Karpas-422 (cell line): Measurements from ENCODE around the gene PHRF1. TPM values are rescaled to one million over a fixed set of nuclear protein-coding genes. Genes with fewer than 3 reads are reported as not detected.

ENCODE experiments used
- DNase-seq: peaks from one replicate; pipeline ENCODE4 v3.0.0-alpha.2; 2015
- H2AFZ ChIP-seq: fragments of 200-600 bp; sonication (generic); 2 replicates; pipeline ENCODE4 v1.6.1; 2014; ENCODE audit warnings: antibody characterized with exemption, low read length, mixed read lengths
- H3K27ac ChIP-seq: fragments of 200-600 bp; sonication (generic); 2 replicates; pipeline ENCODE4 v1.5.1; 2014; ENCODE audit warnings: mild to moderate bottlenecking, low read length, moderate library complexity
- H3K27me3 ChIP-seq: fragments of 200-600 bp; sonication (generic); 2 replicates; pipeline ENCODE4 v1.6.1; 2014; ENCODE audit warnings: low read length, mixed read lengths
- H3K36me3 ChIP-seq: fragments of 200-600 bp; sonication (generic); 2 replicates; pipeline ENCODE4 v1.6.1; 2014; ENCODE audit warnings: low read length, mixed read lengths; ENCODE audit not compliant: insufficient read depth
- H3K4me1 ChIP-seq: fragments of 200-600 bp; sonication (generic); 2 replicates; pipeline ENCODE4 v1.6.1; 2014; ENCODE audit warnings: mild to moderate bottlenecking, low read length, mixed read lengths
- H3K4me2 ChIP-seq: fragments of 200-600 bp; sonication (generic); 2 replicates; pipeline ENCODE4 v1.6.1; 2014; ENCODE audit warnings: low read length, low read depth, mild to moderate bottlenecking; ENCODE audit not compliant: poor library complexity, severe bottlenecking
- H3K4me3 ChIP-seq: fragments of 200-600 bp; sonication (generic); 2 replicates; pipeline ENCODE4 v1.5.1; 2014; ENCODE audit warnings: mild to moderate bottlenecking, antibody characterized with exemption, low read length, mixed read lengths
- H3K79me2 ChIP-seq: fragments of 200-600 bp; sonication (generic); 2 replicates; pipeline ENCODE4 v1.6.1; 2014; ENCODE audit warnings: mild to moderate bottlenecking, low read length, mixed read lengths
- H3K9ac ChIP-seq: fragments of 200-600 bp; sonication (generic); 2 replicates; pipeline ENCODE4 v1.6.0; 2014; ENCODE audit warnings: low read length
- H3K9me2 ChIP-seq: fragments of 200-600 bp; sonication (generic), shearing (Covaris generic); replicated peaks from 2 replicates; pipeline ENCODE4 v1.6.0; 2014; ENCODE audit warnings: mild to moderate bottlenecking, low read length, moderate library complexity; ENCODE audit not compliant: insufficient read depth
- H3K9me3 ChIP-seq: fragments of 300-700, 200-600 bp; sonication (generic); 2 replicates; pipeline ENCODE4 v1.6.1; 2014; ENCODE audit warnings: low read length, mixed read lengths
- H4K20me1 ChIP-seq: fragments of 200-600 bp; sonication (generic); 2 replicates; pipeline ENCODE4 v1.6.1; 2014; ENCODE audit warnings: mild to moderate bottlenecking, antibody characterized with exemption, low read length, low read depth; ENCODE audit not compliant: insufficient read depth
- total RNA-seq: library from RNA; depleted of rRNA; stranded (reverse); fragments of >200 nt; shearing (Covaris generic); gene quantifications from 2 replicates; pipeline ENCODE4 v1.2.3, GENCODE V29; 2014; ENCODE audit warnings: low replicate concordance

Gene PHRF1
- total RNA-seq, 1 experiment from 2014 or later, result 8.7 TPM

DNA sequence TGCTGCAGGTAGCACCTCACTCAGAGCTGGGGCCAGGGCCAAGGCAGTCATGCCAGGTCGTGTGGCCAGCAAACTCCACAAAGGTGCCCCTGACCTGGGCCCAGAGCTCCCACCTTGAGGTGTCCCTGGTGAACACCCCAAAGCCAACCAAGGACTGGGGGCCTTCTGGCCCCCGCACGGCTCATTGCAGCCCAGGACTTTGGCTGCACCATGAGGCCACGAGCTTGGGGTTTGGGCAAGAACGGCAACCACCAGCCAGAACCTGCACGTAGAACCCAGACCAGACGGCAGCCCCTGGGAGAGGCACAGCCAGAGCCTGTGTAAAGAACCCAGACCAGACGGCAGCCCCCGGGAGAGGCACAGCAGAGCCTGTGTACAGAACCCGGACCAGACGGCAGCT is 31.1 kb upstream of the PHRF1 start:
- DNase-seq, result no peak
- no peaks in the 10 kb centered on the region for H3K9me2 ChIP-seq
- H3K4me1 ChIP-seq, result peaks cover 8% of the 10 kb centered on the region
- H3K27ac ChIP-seq, result no peak overlapping the region
- H3K4me3 ChIP-seq, result no peak overlapping the region
- no peaks in the 10 kb centered on the region for H3K36me3 ChIP-seq
- no peaks in the 10 kb centered on the region for H3K27me3 ChIP-seq
- H3K9me3 ChIP-seq, result no peaks in the 10 kb centered on the region
- H3K4me2 ChIP-seq, result no peak overlapping the region
- no peak overlapping the region for H2AFZ ChIP-seq
- no peaks in the 10 kb centered on the region for H4K20me1 ChIP-seq
- H3K9ac ChIP-seq, result no peak overlapping the region
- H3K79me2 ChIP-seq, result no peaks in the 10 kb centered on the region

GRCh38 chr11:548700-549603 is 27.3 kb upstream of the PHRF1 start:
- Histone ChIP-seq H3K9ac (no peak overlapping the region), H3K27ac (no peak overlapping the region), H2AFZ (no peak overlapping the region), H3K4me2 (no peak overlapping the region), H4K20me1 (peaks cover 8% of the 10 kb centered on the region; the same call in 1 of the 2 replicates), H3K9me2 (no peaks in the 10 kb centered on the region), H3K79me2 (no peaks in the 10 kb centered on the region), H3K4me3 (no peak overlapping the region), H3K9me3 (no peaks in the 10 kb centered on the region), H3K4me1 (peaks cover 9% of the 10 kb centered on the region), H3K36me3 (no peaks in the 10 kb centered on the region), H3K27me3 (no peaks in the 10 kb centered on the region)
- DNase-seq, result peak; percentile 60

DNA sequence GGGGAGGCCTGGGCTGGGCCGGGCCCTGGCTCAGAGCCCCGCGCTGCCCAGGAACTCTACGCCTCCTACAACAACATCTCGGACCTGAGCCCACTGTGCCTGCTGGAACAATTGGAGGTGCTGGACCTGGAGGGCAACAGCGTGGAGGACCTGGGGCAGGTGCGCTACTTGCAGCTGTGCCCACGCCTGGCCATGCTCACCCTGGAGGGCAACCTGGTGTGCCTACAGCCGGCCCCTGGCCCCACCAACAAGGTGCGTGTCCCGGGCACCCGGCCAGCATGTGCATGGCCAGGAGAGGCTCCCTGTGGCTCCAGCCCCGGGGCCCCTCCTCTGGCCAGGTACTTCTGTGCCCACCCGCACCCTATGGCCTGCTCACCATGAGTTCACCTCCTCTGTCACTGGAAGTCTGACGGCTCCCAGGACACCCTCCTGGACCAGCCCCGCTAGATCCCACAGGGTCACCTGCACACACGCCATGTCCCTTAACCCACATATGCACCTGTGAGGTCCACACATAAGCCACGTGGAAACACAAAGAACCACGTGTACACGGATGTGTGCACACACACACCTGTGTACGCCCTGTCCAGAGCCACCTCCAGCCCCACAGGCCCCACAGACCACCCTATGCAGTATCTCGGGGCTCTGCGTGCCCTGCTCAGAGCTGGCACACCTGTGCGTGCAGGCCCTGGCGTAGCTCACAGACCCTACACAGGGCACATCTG is 26.1 kb upstream of the PHRF1 start:
- H3K36me3 ChIP-seq, result no peaks in the 10 kb centered on the region
- H3K4me1 ChIP-seq, result peaks cover 18% of the 10 kb centered on the region
- H2AFZ ChIP-seq, result no peak overlapping the region
- peaks cover 8% of the 10 kb centered on the region; the same call in 1 of the 2 replicates for H4K20me1 ChIP-seq
- H3K4me3 ChIP-seq, result no peak overlapping the region
- H3K4me2 ChIP-seq, result no peak overlapping the region
- H3K79me2 ChIP-seq, result no peaks in the 10 kb centered on the region
- H3K9ac ChIP-seq, result no peak overlapping the region
- H3K9me2 ChIP-seq, result no peaks in the 10 kb centered on the region
- DNase-seq, result no peak
- no peak overlapping the region for H3K27ac ChIP-seq
- H3K27me3 ChIP-seq, result no peaks in the 10 kb centered on the region
- no peaks in the 10 kb centered on the region for H3K9me3 ChIP-seq

GRCh38 chr11:550746-551085 is 25.6 kb upstream of the PHRF1 start:
- Histone ChIP-seq H3K36me3 (no peaks in the 10 kb centered on the region), H2AFZ (no peak overlapping the region), H3K4me3 (no peak overlapping the region), H3K27me3 (no peaks in the 10 kb centered on the region), H3K27ac (no peak overlapping the region), H3K9me3 (no peaks in the 10 kb centered on the region), H4K20me1 (peaks cover 8% of the 10 kb centered on the region; the same call in 1 of the 2 replicates), H3K4me2 (no peak overlapping the region), H3K9ac (no peak overlapping the region), H3K9me2 (no peaks in the 10 kb centered on the region), H3K79me2 (no peaks in the 10 kb centered on the region), H3K4me1 (peaks cover 18% of the 10 kb centered on the region)
- no peak for DNase-seq

- H3K9ac ChIP-seq, result no peak overlapping the region
- no peaks in the 10 kb centered on the region for H3K27me3 ChIP-seq
- DNase-seq, result no peak
- no peak overlapping the region for H3K4me2 ChIP-seq
- H3K9me3 ChIP-seq, result no peaks in the 10 kb centered on the region
- no peaks in the 10 kb centered on the region for H3K9me2 ChIP-seq
- no peaks in the 10 kb centered on the region for H3K79me2 ChIP-seq
- H2AFZ ChIP-seq, result no peak overlapping the region
- H4K20me1 ChIP-seq, result peaks cover 8% of the 10 kb centered on the region; the same call in 1 of the 2 replicates
- no peaks in the 10 kb centered on the region for H3K36me3 ChIP-seq
- no peak overlapping the region for H3K27ac ChIP-seq
- H3K4me3 ChIP-seq, result no peak overlapping the region
- peaks cover 18% of the 10 kb centered on the region for H3K4me1 ChIP-seq
Measured at GRCh38 chr11:551131-551530, 25.1 kb upstream of the PHRF1 start.

- Histone ChIP-seq H2AFZ (no peak overlapping the region), H3K9ac (no peak overlapping the region), H3K27ac (no peak overlapping the region), H3K9me3 (no peaks in the 10 kb centered on the region), H3K9me2 (no peaks in the 10 kb centered on the region), H3K27me3 (no peaks in the 10 kb centered on the region), H3K79me2 (no peaks in the 10 kb centered on the region), H4K20me1 (peaks cover 8% of the 10 kb centered on the region; the same call in 1 of the 2 replicates), H3K36me3 (no peaks in the 10 kb centered on the region), H3K4me3 (no peak overlapping the region), H3K4me2 (no peak overlapping the region), H3K4me1 (peaks cover 18% of the 10 kb centered on the region)
- DNase-seq, result no peak
Measured at GRCh38 chr11:551596-551995, 24.7 kb upstream of the PHRF1 start.

GRCh38 chr11:553083-553987 is 22.9 kb upstream of the PHRF1 start:
- Histone ChIP-seq H3K79me2 (no peaks in the 10 kb centered on the region), H3K27ac (no peak overlapping the region), H3K4me3 (no peak overlapping the region), H3K4me2 (no peak overlapping the region), H3K9me2 (no peaks in the 10 kb centered on the region), H3K9me3 (no peaks in the 10 kb centered on the region), H3K9ac (no peak overlapping the region), H3K27me3 (no peaks in the 10 kb centered on the region), H2AFZ (no peak overlapping the region), H4K20me1 (peaks cover 8% of the 10 kb centered on the region; the same call in 1 of the 2 replicates), H3K4me1 (peaks cover 18% of the 10 kb centered on the region), H3K36me3 (no peaks in the 10 kb centered on the region)
- DNase-seq, result no peak
